GM12878 (cell line): ENCODE measurements around the gene UBQLN4. TPM values are rescaled to one million over a fixed set of nuclear protein-coding genes. Genes with fewer than 3 reads are reported as not detected.
A peak's percentile ranks its signal among the peaks of the same experiment; 100 is the strongest.

Experiments used
- BACH1 ChIP-seq: fragments of 450-650 bp; IDR thresholded peaks from 2 replicates; pipeline ENCODE4 v1.6.1; 2017; ENCODE audit warnings: mild to moderate bottlenecking, borderline replicate concordance
- BCLAF1 ChIP-seq: fragments of 450-650 bp; IDR thresholded peaks from 2 replicates; pipeline ENCODE4 v1.6.1; 2017; ENCODE audit warnings: antibody characterized with exemption, mild to moderate bottlenecking, moderate library complexity
- CBX3 ChIP-seq: fragments of 200-600 bp; sonication (generic); IDR thresholded peaks from 2 replicates; pipeline ENCODE4 v1.6.1; 2016; ENCODE audit warnings: low read depth, borderline replicate concordance
- CHD1 ChIP-seq: IDR thresholded peaks from 2 replicates; pipeline ENCODE4 v1.6.1; 2012; ENCODE audit warnings: low read depth, low read length, improper control_type of control experiment
- E2F8 ChIP-seq: fragments of 450-650 bp; IDR thresholded peaks from 2 replicates; pipeline ENCODE4 v1.6.1; 2018; ENCODE audit warnings: mild to moderate bottlenecking, low read depth, moderate library complexity; ENCODE audit not compliant: partially characterized antibody
- ETV6 ChIP-seq, 2 experiments: fragments of 450-650 bp in 1 of 2; IDR thresholded peaks in 1 of 2; conservative IDR thresholded peaks in 1 of 2; 2 replicates each; pipeline ENCODE4 v1.6.1; 2014; ENCODE audit warnings: antibody characterized with exemption in 1 of 2, borderline replicate concordance in 1 of 2, low read depth in 1 of 2, mild to moderate bottlenecking in 1 of 2, moderate library complexity in 1 of 2
- FOS ChIP-seq: IDR thresholded peaks from 3 replicates; pipeline ENCODE4 v1.6.1; 2011; ENCODE audit warnings: borderline replicate concordance; ENCODE audit not compliant: insufficient read length; ENCODE audit errors: extremely low read depth
- FOXK2 ChIP-seq: fragments of 450-650 bp; IDR thresholded peaks from 2 replicates; pipeline ENCODE4 v1.6.1; 2017; ENCODE audit warnings: mild to moderate bottlenecking, moderate library complexity
- IRF5 ChIP-seq: fragments of 450-650 bp; IDR thresholded peaks from 2 replicates; pipeline ENCODE4 v1.6.1; 2017; ENCODE audit warnings: borderline replicate concordance
- LARP7 ChIP-seq: fragments of 450-650 bp; IDR thresholded peaks from 2 replicates; pipeline ENCODE4 v1.6.1; 2017; ENCODE audit warnings: mild to moderate bottlenecking
- NFYA ChIP-seq: IDR thresholded peaks from 2 replicates; pipeline ENCODE4 v1.6.1; 2011; ENCODE audit warnings: low read depth, mild to moderate bottlenecking, low read length, improper control_type of control experiment, borderline replicate concordance
- NR2C1 ChIP-seq: fragments of 450-650 bp; IDR thresholded peaks from 2 replicates; pipeline ENCODE4 v1.6.1; 2017; ENCODE audit warnings: antibody characterized with exemption, mild to moderate bottlenecking, moderate library complexity
- NR2F1 ChIP-seq: fragments of 450-650 bp; conservative IDR thresholded peaks from 2 replicates; pipeline ENCODE4 v1.6.1; 2017; ENCODE audit warnings: mild to moderate bottlenecking
- RFX5 ChIP-seq: IDR thresholded peaks from 2 replicates; pipeline ENCODE4 v1.6.1; 2011; ENCODE audit warnings: low read depth, low read length, improper control_type of control experiment
- SMAD1 ChIP-seq: fragments of 450-650 bp; IDR thresholded peaks from 2 replicates; pipeline ENCODE4 v1.6.1; 2018; ENCODE audit warnings: mild to moderate bottlenecking, low read depth; ENCODE audit not compliant: partially characterized antibody
- SPI1 ChIP-seq: IDR thresholded peaks from 2 replicates; pipeline ENCODE4 v1.6.1; 2011; ENCODE audit warnings: low read depth, mild to moderate bottlenecking, low read length, moderate library complexity, borderline replicate concordance; ENCODE audit not compliant: insufficient read depth
- TCF3 ChIP-seq: IDR thresholded peaks from 2 replicates; pipeline ENCODE4 v1.6.1; 2012; ENCODE audit warnings: low read depth, mild to moderate bottlenecking, low read length, borderline replicate concordance; ENCODE audit not compliant: insufficient read depth
- ZNF592 ChIP-seq: fragments of 450-650 bp; IDR thresholded peaks from 2 replicates; pipeline ENCODE4 v1.6.1; 2017; ENCODE audit warnings: mild to moderate bottlenecking, moderate library complexity
- polyA plus RNA-seq, 11 experiments: library from polyadenylated mRNA; depleted of rRNA in 4 of 11; unstranded in 6 of 11; stranded (reverse) in 5 of 11; fragments of >200 nt; fragmentation: Nextera tagmentation in 4 of 11; fragmentation: Illumina TruSeq in 1 of 11; extraction: Ambion mirVana in 4 of 11; extraction: Trizol in 1 of 11; gene quantifications; 1 replicate in 1 of 11; 2 replicates in 10 of 11; pipeline versions ENCODE4 v1.2.1 to v1.2.3, GENCODE V29; 2011 to 2016; ENCODE audit warnings: inconsistent platforms in 2 of 11, missing spikeins in 2 of 11, low read depth in 1 of 11
- total RNA-seq, 4 experiments: library from RNA; depleted of rRNA in 3 of 4; stranded (reverse); fragments of >200 nt in 3 of 4; fragmentation: Illumina TruSeq in 1 of 4; extraction: Trizol in 1 of 4; gene quantifications; 2 replicates each; pipeline versions ENCODE4 v1.2.1 to v1.2.3, GENCODE V29; 2013 to 2021

UBQLN4 gene
- total and polyA plus RNA-seq, 10 of the 15 experiments (the other 5 are each of a cell fraction or from before 2014, with no cell fraction given): 10.0 to 44.6 (median 19.7) TPM

- TF ChIP-seq NR2C1 (peak; percentile 81), BACH1 (no peak), FOS (no peak), BCLAF1 (no peak), IRF5 (no peak), E2F8 (no peak), SMAD1 (no peak), ZNF592 (no peak), NR2F1 (no peak), LARP7 (peak; percentile 50; the same call in 1 of the 2 replicates), CHD1 (no peak), RFX5 (no peak), CBX3 (no peak), NFYA (no peak), ETV6 (conservative IDR thresholded peaks at IDR 0.05 in 1 of 2, IDR thresholded peaks at IDR 0.05 in 1 of 2; ENCODE audit: borderline replicate concordance in 1 of 2, low read depth in 1 of 2) (no peak), FOXK2 (no peak; the same call in 1 of the 2 replicates), TCF3 (no peak), SPI1 (no peak)
These were observed 1.1 kb upstream of the UBQLN4 start, which contains the start of gene LAMTOR2 (continued) for GRCh38 chr1:156054500-156055280.
